ENCODE results near the gene MAP2K6.

GRCh38 chr17:69528035-69528434, 113.5 kb downstream of the MAP2K6 start:
- TF ChIP-seq CTCF (conservative IDR thresholded peaks at IDR 0.05; ENCODE audit: low read depth, low read length), result no peak
- no peak for TF ChIP-seq EZH2phosphoT487 (IDR thresholded peaks at IDR 0.05; ENCODE audit: borderline replicate concordance, low read length)

Measured in PC-3 (cell line).